ENCODE measurements around the gene PRPF31.

PRPF31 gene

DNA sequence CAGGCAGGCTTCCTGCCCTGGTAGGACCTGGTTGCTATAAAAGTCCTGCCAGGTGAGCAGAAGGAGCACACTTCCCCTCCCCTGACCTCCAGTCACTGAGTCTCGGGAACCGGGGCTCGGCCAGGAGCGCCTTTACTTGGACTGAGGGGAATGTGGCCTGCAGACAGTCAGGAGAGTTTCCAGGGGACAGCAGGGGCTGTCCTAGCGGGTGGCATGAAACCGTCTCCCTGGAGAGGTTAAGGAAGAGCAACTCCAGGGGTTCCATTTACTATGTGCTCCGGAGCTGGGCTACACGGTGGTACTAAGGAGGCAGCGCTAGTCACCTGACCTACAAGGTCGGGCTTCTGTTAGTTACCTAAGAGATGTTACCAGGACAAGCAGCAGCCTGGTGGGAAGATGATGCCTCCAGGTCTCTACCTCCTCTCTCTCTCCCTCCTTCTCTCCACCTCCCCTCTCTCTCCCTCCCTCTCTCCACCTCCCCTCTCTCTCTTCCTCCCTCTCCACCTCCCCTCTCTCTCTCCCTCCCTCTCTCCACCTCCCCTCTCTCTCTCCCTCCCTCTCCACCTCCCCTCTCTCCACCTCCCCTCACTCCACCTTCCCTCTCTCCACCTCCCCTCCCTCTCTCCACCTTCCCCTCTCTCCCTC is 17.9 kb downstream of the PRPF31 start:
- H4K20me1 ChIP-seq (ENCODE audit: insufficient read depth, low read length, poor library complexity, severe bottlenecking) = peaks cover 8% of the 10 kb centered on the region
- H3K36me3 ChIP-seq (ENCODE audit: insufficient read depth, low read length) = peaks cover 6% of the 10 kb centered on the region; the same call in 1 of the 2 replicates
- peaks cover 9% of the 10 kb centered on the region for H3K4me1 ChIP-seq (ENCODE audit: insufficient read depth, low read length, poor library complexity, severe bottlenecking)
- H3K9me3 ChIP-seq (ENCODE audit: insufficient read depth, low read depth, low read length) = no peaks in the 10 kb centered on the region
- no peak overlapping the region for H2AFZ ChIP-seq (ENCODE audit: low read length)
- TF ChIP-seq, protein P1, sequence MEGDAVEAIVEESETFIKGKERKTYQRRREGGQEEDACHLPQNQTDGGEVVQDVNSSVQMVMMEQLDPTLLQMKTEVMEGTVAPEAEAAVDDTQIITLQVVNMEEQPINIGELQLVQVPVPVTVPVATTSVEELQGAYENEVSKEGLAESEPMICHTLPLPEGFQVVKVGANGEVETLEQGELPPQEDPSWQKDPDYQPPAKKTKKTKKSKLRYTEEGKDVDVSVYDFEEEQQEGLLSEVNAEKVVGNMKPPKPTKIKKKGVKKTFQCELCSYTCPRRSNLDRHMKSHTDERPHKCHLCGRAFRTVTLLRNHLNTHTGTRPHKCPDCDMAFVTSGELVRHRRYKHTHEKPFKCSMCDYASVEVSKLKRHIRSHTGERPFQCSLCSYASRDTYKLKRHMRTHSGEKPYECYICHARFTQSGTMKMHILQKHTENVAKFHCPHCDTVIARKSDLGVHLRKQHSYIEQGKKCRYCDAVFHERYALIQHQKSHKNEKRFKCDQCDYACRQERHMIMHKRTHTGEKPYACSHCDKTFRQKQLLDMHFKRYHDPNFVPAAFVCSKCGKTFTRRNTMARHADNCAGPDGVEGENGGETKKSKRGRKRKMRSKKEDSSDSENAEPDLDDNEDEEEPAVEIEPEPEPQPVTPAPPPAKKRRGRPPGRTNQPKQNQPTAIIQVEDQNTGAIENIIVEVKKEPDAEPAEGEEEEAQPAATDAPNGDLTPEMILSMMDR (conservative IDR thresholded peaks at IDR 0.05; ENCODE audit: low read length) = no peak
- TF ChIP-seq EZH2phosphoT487 (IDR thresholded peaks at IDR 0.05; ENCODE audit: borderline replicate concordance) = no peak
- peaks cover 8% of the 10 kb centered on the region for H3K79me2 ChIP-seq (ENCODE audit: insufficient read depth, low read length)
- H3K4me3 ChIP-seq (ENCODE audit: low read length, poor library complexity, severe bottlenecking) = no peak overlapping the region
- H3K27me3 ChIP-seq (ENCODE audit: insufficient read depth, low read length, poor library complexity, severe bottlenecking) = peaks cover 5% of the 10 kb centered on the region
- H3K4me2 ChIP-seq (ENCODE audit: low read depth, low read length, poor library complexity, severe bottlenecking) = no peak overlapping the region
- no peaks in the 10 kb centered on the region for H3F3A ChIP-seq (ENCODE audit: low read depth)
- H3K9me2 ChIP-seq (replicated peaks; ENCODE audit: low read depth, low read length) = no peaks in the 10 kb centered on the region
- H3K9ac ChIP-seq (ENCODE audit: low read depth, low read length, poor library complexity, severe bottlenecking) = no peak overlapping the region

DNA sequence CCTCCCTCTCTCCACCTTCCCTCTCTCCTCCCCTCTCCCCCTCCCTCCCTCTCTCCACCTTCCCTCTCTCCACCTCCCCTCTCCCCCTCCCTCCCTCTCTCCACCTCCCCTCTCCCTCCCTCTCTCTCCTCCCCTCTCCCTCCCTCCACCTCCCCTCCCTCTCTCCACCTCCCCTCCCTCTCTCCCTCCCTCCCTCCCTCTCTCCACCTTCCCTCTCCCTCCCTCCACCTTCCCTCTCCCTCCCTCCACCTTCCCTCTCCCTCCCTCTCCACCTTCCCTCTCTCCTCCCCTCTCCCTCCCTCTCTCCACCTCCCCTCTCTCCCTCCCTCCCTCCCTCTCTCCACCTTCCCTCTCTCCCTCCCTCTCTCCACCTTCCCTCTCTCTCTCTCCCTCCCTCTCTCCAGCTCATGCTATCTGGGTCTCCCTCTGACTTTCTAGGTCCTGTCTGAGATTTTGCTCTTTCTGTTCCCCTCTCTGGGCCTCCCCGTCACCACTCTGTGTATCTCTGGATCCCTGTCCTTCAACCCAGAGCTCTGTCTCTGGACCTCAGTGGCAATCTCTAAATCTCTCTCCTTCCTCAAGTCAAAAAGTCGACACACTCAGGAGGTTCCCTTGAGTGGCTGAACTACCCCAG is 18.5 kb downstream of the PRPF31 start:
- H3K4me2 ChIP-seq (ENCODE audit: low read depth, low read length, poor library complexity, severe bottlenecking) = no peak overlapping the region
- H3K9me3 ChIP-seq (ENCODE audit: insufficient read depth, low read depth, low read length) = no peaks in the 10 kb centered on the region
- no peak for TF ChIP-seq EZH2phosphoT487 (IDR thresholded peaks at IDR 0.05; ENCODE audit: borderline replicate concordance)
- TF ChIP-seq, protein P1 (conservative IDR thresholded peaks at IDR 0.05; ENCODE audit: low read length) = no peak
- H3K27me3 ChIP-seq (ENCODE audit: insufficient read depth, low read length, poor library complexity, severe bottlenecking) = peaks cover 5% of the 10 kb centered on the region
- H3K4me3 ChIP-seq (ENCODE audit: low read length, poor library complexity, severe bottlenecking) = no peak overlapping the region
- no peak overlapping the region for H3K9ac ChIP-seq (ENCODE audit: low read depth, low read length, poor library complexity, severe bottlenecking)
- no peaks in the 10 kb centered on the region for H3F3A ChIP-seq (ENCODE audit: low read depth)
- peaks cover 14% of the 10 kb centered on the region for H4K20me1 ChIP-seq (ENCODE audit: insufficient read depth, low read length, poor library complexity, severe bottlenecking)
- H3K4me1 ChIP-seq (ENCODE audit: insufficient read depth, low read length, poor library complexity, severe bottlenecking) = peaks cover 15% of the 10 kb centered on the region
- peaks cover 6% of the 10 kb centered on the region; the same call in 1 of the 2 replicates for H3K36me3 ChIP-seq (ENCODE audit: insufficient read depth, low read length)
- H3K9me2 ChIP-seq (replicated peaks; ENCODE audit: low read depth, low read length) = no peaks in the 10 kb centered on the region
- H2AFZ ChIP-seq (ENCODE audit: low read length) = no peak overlapping the region
- peaks cover 15% of the 10 kb centered on the region for H3K79me2 ChIP-seq (ENCODE audit: insufficient read depth, low read length)

DNA sequence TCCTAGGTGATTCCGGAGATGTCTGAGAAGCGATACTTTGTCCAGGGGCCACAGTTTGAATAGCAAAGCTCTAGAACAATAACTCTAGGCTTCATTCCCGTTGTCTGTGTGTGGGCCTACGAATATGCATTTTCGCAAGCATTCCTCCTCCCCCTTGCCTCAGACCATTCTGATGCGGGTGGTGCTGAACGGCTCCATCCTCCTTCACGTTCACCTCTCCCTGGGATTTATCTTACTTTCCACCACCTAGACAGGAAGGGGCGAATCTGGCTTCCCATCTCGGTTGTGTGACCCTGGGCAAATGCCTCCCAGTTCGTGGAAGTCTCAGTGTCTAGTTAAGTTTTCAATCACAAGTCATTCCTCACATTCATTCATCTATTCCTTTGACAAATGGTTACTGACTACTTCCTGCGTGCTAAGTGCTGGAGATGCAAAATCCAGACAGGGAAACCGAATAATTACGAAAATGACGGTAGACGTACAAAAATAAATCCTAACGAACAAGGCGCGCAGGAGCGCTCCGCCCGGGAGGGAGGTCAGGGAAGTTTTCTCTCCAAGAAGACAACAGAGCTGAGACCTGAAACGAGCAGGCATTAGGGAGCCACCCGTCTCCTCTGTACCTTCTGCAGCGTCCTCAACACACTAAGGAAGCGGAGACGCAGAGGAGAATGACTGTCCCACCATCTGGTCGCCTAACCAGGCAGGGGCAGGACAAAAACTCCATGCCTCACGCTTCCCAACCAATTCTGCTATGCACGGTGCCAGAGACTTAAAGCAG is 20.7 kb downstream of the PRPF31 start:
- TF ChIP-seq, protein P1 (conservative IDR thresholded peaks at IDR 0.05; ENCODE audit: low read length) = no peak
- TF ChIP-seq EZH2phosphoT487 (IDR thresholded peaks at IDR 0.05; ENCODE audit: borderline replicate concordance) = no peak
- Histone ChIP-seq H3K36me3 (ENCODE audit: insufficient read depth, low read length) (no peaks in the 10 kb centered on the region), H3K4me3 (ENCODE audit: low read length, poor library complexity, severe bottlenecking) (peak overlapping the region; percentile 76), H2AFZ (ENCODE audit: low read length) (peak overlapping the region; percentile 95), H3K79me2 (ENCODE audit: insufficient read depth, low read length) (peaks cover 37% of the 10 kb centered on the region), H3F3A (ENCODE audit: low read depth) (no peaks in the 10 kb centered on the region), H3K4me1 (ENCODE audit: insufficient read depth, low read length, poor library complexity, severe bottlenecking) (peaks cover 37% of the 10 kb centered on the region), H3K27me3 (ENCODE audit: insufficient read depth, low read length, poor library complexity, severe bottlenecking) (peaks cover 5% of the 10 kb centered on the region), H4K20me1 (ENCODE audit: insufficient read depth, low read length, poor library complexity, severe bottlenecking) (peaks cover 36% of the 10 kb centered on the region), H3K4me2 (ENCODE audit: low read depth, low read length, poor library complexity, severe bottlenecking) (peak overlapping the region; percentile 96), H3K9ac (ENCODE audit: low read depth, low read length, poor library complexity, severe bottlenecking) (peak overlapping the region; percentile 64), H3K9me2 (replicated peaks; ENCODE audit: low read depth, low read length) (no peaks in the 10 kb centered on the region), H3K9me3 (ENCODE audit: insufficient read depth, low read depth, low read length) (no peaks in the 10 kb centered on the region)

Measured in Loucy (cell line).